Mesenchymal stem cell (in vitro differentiated cells and primary cell): ENCODE measurements around the gene UGT1A6.

Experiments
- DNase-seq: peaks from one replicate; pipeline ENCODE4 v3.0.0-alpha.2; 2013
- H2AFZ ChIP-seq: one replicate; pipeline ENCODE4 v1.6.1; 2013; ENCODE audit warnings: low read depth, mild to moderate bottlenecking, control low read depth, inconsistent platforms, low read length, moderate library complexity
- H2AK5ac ChIP-seq: 2 replicates; pipeline ENCODE4 v1.6.1; 2013; ENCODE audit warnings: low read length, moderate library complexity, mild to moderate bottlenecking, inconsistent platforms; ENCODE audit not compliant: severe bottlenecking
- H2BK120ac ChIP-seq: one replicate; pipeline ENCODE4 v1.6.1; 2013; ENCODE audit warnings: low read depth, mild to moderate bottlenecking, inconsistent platforms, low read length, moderate library complexity
- H2BK12ac ChIP-seq, 2 experiments: one replicate each; pipeline ENCODE4 v1.6.1; 2013; ENCODE audit warnings: inconsistent platforms in 2 of 2, low read length in 2 of 2, mild to moderate bottlenecking in 2 of 2, moderate library complexity in 2 of 2, control low read depth in 1 of 2
- H2BK15ac ChIP-seq: one replicate; pipeline ENCODE4 v1.6.1; 2013; ENCODE audit warnings: mild to moderate bottlenecking, low read depth, inconsistent platforms; ENCODE audit not compliant: poor library complexity, severe bottlenecking
- H2BK5ac ChIP-seq: 2 replicates; pipeline ENCODE4 v1.6.1; 2013; ENCODE audit warnings: low read depth, mild to moderate bottlenecking, low read length, control low read depth, inconsistent platforms; ENCODE audit not compliant: poor library complexity, severe bottlenecking
- H3K14ac ChIP-seq, 2 experiments: one replicate each; pipeline ENCODE4 v1.6.1; 2013; ENCODE audit warnings: inconsistent platforms in 2 of 2, low read length in 2 of 2, control low read depth in 1 of 2, mild to moderate bottlenecking in 1 of 2, moderate library complexity in 1 of 2
- H3K18ac ChIP-seq, 2 experiments: one replicate each; pipeline ENCODE4 v1.6.1; 2013; ENCODE audit warnings: inconsistent platforms in 2 of 2, low read length in 2 of 2, control low read depth in 1 of 2, low read depth in 1 of 2, mild to moderate bottlenecking in 1 of 2
- H3K23ac ChIP-seq, 2 experiments: one replicate each; pipeline ENCODE4 v1.6.1; 2013; ENCODE audit warnings: inconsistent platforms in 2 of 2, low read length in 2 of 2, mild to moderate bottlenecking in 2 of 2, moderate library complexity in 2 of 2, control low read depth in 1 of 2
- H3K27ac ChIP-seq: 2 replicates; pipeline ENCODE4 v1.5.1; 2013; ENCODE audit warnings: mild to moderate bottlenecking, moderate library complexity, low read length, control low read depth, inconsistent platforms; ENCODE audit not compliant: poor library complexity, severe bottlenecking
- H3K27me3 ChIP-seq, 2 experiments: 2 replicates each; pipeline versions ENCODE4 v1.6.1 to v1.7.0; 2013; ENCODE audit warnings: low read length in 2 of 2, mild to moderate bottlenecking in 2 of 2, moderate library complexity in 2 of 2, control low read depth in 1 of 2, inconsistent platforms in 1 of 2; ENCODE audit not compliant: control insufficient read depth in 1 of 2, insufficient read depth in 1 of 2
- H3K36me3 ChIP-seq, 2 experiments: 2 replicates each; pipeline versions ENCODE4 v1.6.1 to v1.7.0; 2013; ENCODE audit warnings: low read length in 2 of 2, control low read depth in 1 of 2, inconsistent platforms in 1 of 2, low read depth in 1 of 2, mild to moderate bottlenecking in 1 of 2; ENCODE audit not compliant: insufficient read depth in 2 of 2, control insufficient read depth in 1 of 2
- H3K4ac ChIP-seq, 2 experiments: one replicate each; pipeline ENCODE4 v1.6.1; 2013; ENCODE audit warnings: inconsistent platforms in 2 of 2, low read length in 2 of 2, mild to moderate bottlenecking in 2 of 2, moderate library complexity in 2 of 2, control low read depth in 1 of 2, low read depth in 1 of 2
- H3K4me1 ChIP-seq: 2 replicates; pipeline ENCODE4 v1.6.1; 2013; ENCODE audit warnings: low read depth, low read length, control low read depth; ENCODE audit not compliant: control insufficient read depth, insufficient read depth
- H3K4me2 ChIP-seq: 2 replicates; pipeline ENCODE4 v1.6.1; 2013; ENCODE audit warnings: low read length, mild to moderate bottlenecking, inconsistent platforms; ENCODE audit not compliant: poor library complexity, severe bottlenecking
- H3K4me3 ChIP-seq, 2 experiments: 2 replicates each; pipeline versions ENCODE4 v1.5.1 to v1.7.0; 2013; ENCODE audit warnings: low read length in 2 of 2, mild to moderate bottlenecking in 2 of 2, control low read depth in 1 of 2, low read depth in 1 of 2; ENCODE audit not compliant: insufficient read depth in 1 of 2
- H3K79me1 ChIP-seq: replicated peaks from 2 replicates; pipeline ENCODE4 v1.6.1; 2013; ENCODE audit warnings: mild to moderate bottlenecking, control low read depth, low read length, inconsistent platforms; ENCODE audit not compliant: poor library complexity, severe bottlenecking
- H3K9ac ChIP-seq: 2 replicates; pipeline ENCODE4 v1.7.0; 2013; ENCODE audit warnings: mild to moderate bottlenecking, low read length, moderate library complexity
- H3K9me3 ChIP-seq: 2 replicates; pipeline ENCODE4 v1.7.0; 2013; ENCODE audit warnings: mild to moderate bottlenecking, low read length; ENCODE audit not compliant: control insufficient read depth
- H4K8ac ChIP-seq: one replicate; pipeline ENCODE4 v1.6.1; 2013; ENCODE audit warnings: inconsistent platforms, mild to moderate bottlenecking, low read length, moderate library complexity
- H4K91ac ChIP-seq: one replicate; pipeline ENCODE4 v1.6.1; 2013; ENCODE audit warnings: mild to moderate bottlenecking, low read length, inconsistent platforms
- WGBS: methylation state at CpG from one replicate; pipeline ENCODE4 v1.1.7; 2013; ENCODE audit warnings: mixed read lengths; 5-methylcytosine and 5-hydroxymethylcytosine counted together

Gene UGT1A6

DNA sequence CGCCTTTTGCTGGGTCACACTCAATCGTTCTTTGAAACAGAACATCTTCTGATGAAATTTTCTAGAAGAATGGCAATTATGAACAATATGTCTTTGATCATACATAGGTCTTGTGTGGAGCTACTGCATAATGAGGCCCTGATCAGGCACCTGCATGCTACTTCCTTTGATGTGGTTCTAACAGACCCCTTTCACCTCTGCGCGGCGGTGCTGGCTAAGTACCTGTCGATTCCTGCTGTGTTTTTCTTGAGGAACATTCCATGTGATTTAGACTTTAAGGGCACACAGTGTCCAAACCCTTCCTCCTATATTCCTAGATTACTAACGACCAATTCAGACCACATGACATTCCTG is 20.5 kb downstream of the UGT1A6 start:
- H2BK5ac ChIP-seq, result no peak overlapping the region
- H3K23ac ChIP-seq, result no peak overlapping the region
- DNase-seq, result no peak
- H3K9me3 ChIP-seq, result no peaks in the 10 kb centered on the region
- no peak overlapping the region for H3K9ac ChIP-seq
- H3K4ac ChIP-seq, result no peak overlapping the region
- H4K91ac ChIP-seq, result no peak overlapping the region
- H3K18ac ChIP-seq, result no peak overlapping the region
- no peak overlapping the region for H2BK120ac ChIP-seq
- H3K36me3 ChIP-seq, result no peaks in the 10 kb centered on the region
- peaks cover 7% of the 10 kb centered on the region for H3K4me1 ChIP-seq
- no peak overlapping the region for H2AFZ ChIP-seq
- H3K4me2 ChIP-seq, result no peak overlapping the region
- no peak overlapping the region for H4K8ac ChIP-seq
- H2BK12ac ChIP-seq, result no peak overlapping the region
- H2BK15ac ChIP-seq, result no peak overlapping the region
- no peak overlapping the region for H3K4me3 ChIP-seq
- H3K14ac ChIP-seq, result no peak overlapping the region
- no peak overlapping the region for H2AK5ac ChIP-seq
- H3K27ac ChIP-seq, result no peak overlapping the region
- WGBS, result 89% methylated on average over 7 of the region's 7 CpGs
- H3K79me1 ChIP-seq, result no peaks in the 10 kb centered on the region
- peaks cover 13 to 36% of the 10 kb centered on the region in 2 experiments for H3K27me3 ChIP-seq

DNA sequence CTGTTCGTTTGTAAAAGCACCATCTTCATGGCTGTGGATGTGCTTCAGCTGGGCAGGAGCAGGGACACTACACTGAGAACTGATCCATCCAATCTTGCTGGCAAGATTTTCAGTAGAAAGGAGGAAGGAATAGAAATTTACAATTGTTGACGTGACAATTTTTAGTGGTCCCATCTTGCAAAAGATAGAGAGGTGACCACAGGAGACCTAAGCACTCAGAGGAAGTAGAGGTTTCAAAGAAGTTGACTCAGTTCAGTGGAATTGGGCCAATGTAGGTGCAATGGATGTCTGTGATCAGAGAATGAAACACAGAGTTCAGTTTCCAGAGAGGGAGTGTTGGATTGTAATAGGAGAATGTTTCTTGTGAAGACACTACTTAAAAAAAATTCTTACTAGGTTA is 21.4 kb downstream of the UGT1A6 start:
- H3K4ac ChIP-seq, result no peak overlapping the region
- H2BK15ac ChIP-seq, result no peak overlapping the region
- no peak overlapping the region for H4K8ac ChIP-seq
- no peaks in the 10 kb centered on the region for H3K9me3 ChIP-seq
- H3K4me1 ChIP-seq, result peaks cover 7% of the 10 kb centered on the region
- 71% methylated on average over 2 of the region's 2 CpGs for WGBS
- no peak overlapping the region for H3K9ac ChIP-seq
- no peak overlapping the region for H2AFZ ChIP-seq
- no peak for DNase-seq
- H3K79me1 ChIP-seq, result no peaks in the 10 kb centered on the region
- no peaks in the 10 kb centered on the region for H3K36me3 ChIP-seq
- no peak overlapping the region for H3K18ac ChIP-seq
- no peak overlapping the region for H3K27ac ChIP-seq
- no peak overlapping the region for H3K4me2 ChIP-seq
- no peak overlapping the region for H3K23ac ChIP-seq
- H3K27me3 ChIP-seq, result peaks cover 18 to 38% of the 10 kb centered on the region in 2 experiments
- H3K14ac ChIP-seq, result no peak overlapping the region
- H2BK12ac ChIP-seq, result no peak overlapping the region
- H3K4me3 ChIP-seq, result no peak overlapping the region
- no peak overlapping the region for H4K91ac ChIP-seq
- H2BK5ac ChIP-seq, result no peak overlapping the region
- no peak overlapping the region for H2BK120ac ChIP-seq
- H2AK5ac ChIP-seq, result no peak overlapping the region

DNA sequence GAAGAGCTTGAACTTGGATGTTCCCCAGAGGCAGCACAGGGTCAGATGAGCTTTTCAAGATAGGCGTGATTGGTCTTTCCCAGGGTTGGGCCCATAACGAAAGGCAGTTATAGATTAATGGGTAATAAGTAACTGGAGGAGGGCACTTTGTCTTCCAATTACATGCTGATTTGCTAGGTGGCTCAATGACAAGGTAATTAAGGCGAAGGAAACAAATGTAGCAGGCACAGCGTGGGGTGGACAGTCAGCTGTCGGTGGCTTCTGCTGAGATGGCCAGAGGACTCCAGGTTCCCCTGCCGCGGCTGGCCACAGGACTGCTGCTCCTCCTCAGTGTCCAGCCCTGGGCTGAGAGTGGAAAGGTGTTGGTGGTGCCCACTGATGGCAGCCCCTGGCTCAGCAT is 25.9 kb downstream of the UGT1A6 start, which contains the start of gene UGT1A4:
TSS of gene UGT1A4 (plus strand) at position 185 of the 400 bp plus-strand sequence. CDS start at position 270, 85 bp downstream.
- H3K18ac ChIP-seq, result no peak within 1 kb of the TSS
- no peak within 1 kb of the TSS for H4K91ac ChIP-seq
- no peaks in the 10 kb centered on the region for H3K4me1 ChIP-seq
- H3K27ac ChIP-seq, result no peak within 1 kb of the TSS
- no peak within 1 kb of the TSS for H2BK12ac ChIP-seq
- H3K4me2 ChIP-seq, result no peak within 1 kb of the TSS
- peak within 1 kb of the TSS in 1 of 2 experiments; percentile 7 for H3K14ac ChIP-seq
- WGBS, result 89% methylated on average over 7 of the region's 7 CpGs
- no peak within 1 kb of the TSS for H3K9ac ChIP-seq
- no peak within 1 kb of the TSS for H3K4ac ChIP-seq
- no peak within 1 kb of the TSS for H2BK15ac ChIP-seq
- no peak within 1 kb of the TSS for H2AFZ ChIP-seq
- no peak within 1 kb of the TSS for H3K23ac ChIP-seq
- no peak within 1 kb of the TSS for H4K8ac ChIP-seq
- peaks cover 18 to 38% of the 10 kb centered on the region in 2 experiments for H3K27me3 ChIP-seq
- no peak within 1 kb of the TSS for H3K4me3 ChIP-seq
- H2AK5ac ChIP-seq, result no peak within 1 kb of the TSS
- H3K79me1 ChIP-seq, result no peaks in the 10 kb centered on the region
- no peaks in the 10 kb centered on the region for H3K9me3 ChIP-seq
- no peak for DNase-seq
- H2BK5ac ChIP-seq, result peak within 1 kb of the TSS; percentile 8
- H3K36me3 ChIP-seq, result no peaks in the 10 kb centered on the region
- H2BK120ac ChIP-seq, result no peak within 1 kb of the TSS

DNA sequence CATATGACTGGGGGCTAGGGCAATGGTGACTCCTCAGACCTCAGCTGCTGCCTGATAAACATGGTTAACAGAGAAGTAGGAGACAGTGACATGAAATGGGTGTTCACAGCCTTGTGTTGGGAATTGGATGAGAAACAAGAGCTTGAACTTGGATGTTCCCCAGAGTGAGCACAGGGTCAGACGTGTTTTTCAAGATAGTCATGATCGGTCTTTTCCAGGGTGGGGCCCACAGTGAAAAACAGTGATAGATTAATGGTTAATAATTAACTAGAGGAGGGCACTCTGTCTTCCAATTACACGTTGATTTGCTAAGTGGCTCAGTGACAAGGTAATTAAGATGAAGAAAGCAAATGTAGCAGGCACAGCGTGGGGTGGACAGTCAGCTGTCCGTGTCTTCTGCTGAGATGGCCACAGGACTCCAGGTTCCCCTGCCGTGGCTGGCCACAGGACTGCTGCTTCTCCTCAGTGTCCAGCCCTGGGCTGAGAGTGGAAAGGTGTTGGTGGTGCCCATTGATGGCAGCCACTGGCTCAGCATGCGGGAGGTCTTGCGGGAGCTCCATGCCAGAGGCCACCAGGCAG is 36.1 kb downstream of the UGT1A6 start, which contains the start of gene UGT1A3:
TSS of gene UGT1A3 (plus strand) at position 320 of the 579 bp plus-strand sequence. CDS start at position 405, 85 bp downstream.
- Histone ChIP-seq H3K4me2 (no peak within 1 kb of the TSS), H2BK12ac (no peak within 1 kb of the TSS), H3K36me3 (no peaks in the 10 kb centered on the region), H3K9me3 (no peaks in the 10 kb centered on the region), H4K91ac (no peak within 1 kb of the TSS), H2AFZ (no peak within 1 kb of the TSS), H4K8ac (no peak within 1 kb of the TSS), H2BK120ac (no peak within 1 kb of the TSS), H3K27me3 (peaks cover 4 to 23% of the 10 kb centered on the region in 2 experiments), H2AK5ac (no peak within 1 kb of the TSS), H3K4ac (no peak within 1 kb of the TSS), H3K4me1 (no peaks in the 10 kb centered on the region), H3K79me1 (no peaks in the 10 kb centered on the region), H3K18ac (no peak within 1 kb of the TSS), H2BK5ac (no peak within 1 kb of the TSS), H3K27ac (no peak within 1 kb of the TSS), H3K14ac (no peak within 1 kb of the TSS), H3K4me3 (no peak within 1 kb of the TSS), H3K9ac (no peak within 1 kb of the TSS), H2BK15ac (no peak within 1 kb of the TSS), H3K23ac (no peak within 1 kb of the TSS)
- DNase-seq, result no peak
- 71% methylated on average over 8 of the region's 8 CpGs for WGBS
